K562 treated with DMSO at 1 percent for 48 hours (cell line): Measurements from ENCODE around the gene VSX2. TPM values are rescaled to one million over a fixed set of nuclear protein-coding genes. Genes with fewer than 3 reads are reported as not detected.

Experiments used
- total RNA-seq: library from RNA; unstranded; fragments of 300-600 nt; gene quantifications from 2 replicates; pipeline ENCODE4 v1.2.3, GENCODE V29; 2022; ENCODE audit warnings: low replicate concordance; ENCODE audit errors: extremely low read depth

Gene VSX2
- total RNA-seq = not detected in 2 replicates

GRCh38 chr14:74238974-74239847 lies at the start of gene VSX2:
TSS of gene VSX2 (plus strand) at chr14:74239449. CDS start at chr14:74239562, 113 bp downstream.

DNA sequence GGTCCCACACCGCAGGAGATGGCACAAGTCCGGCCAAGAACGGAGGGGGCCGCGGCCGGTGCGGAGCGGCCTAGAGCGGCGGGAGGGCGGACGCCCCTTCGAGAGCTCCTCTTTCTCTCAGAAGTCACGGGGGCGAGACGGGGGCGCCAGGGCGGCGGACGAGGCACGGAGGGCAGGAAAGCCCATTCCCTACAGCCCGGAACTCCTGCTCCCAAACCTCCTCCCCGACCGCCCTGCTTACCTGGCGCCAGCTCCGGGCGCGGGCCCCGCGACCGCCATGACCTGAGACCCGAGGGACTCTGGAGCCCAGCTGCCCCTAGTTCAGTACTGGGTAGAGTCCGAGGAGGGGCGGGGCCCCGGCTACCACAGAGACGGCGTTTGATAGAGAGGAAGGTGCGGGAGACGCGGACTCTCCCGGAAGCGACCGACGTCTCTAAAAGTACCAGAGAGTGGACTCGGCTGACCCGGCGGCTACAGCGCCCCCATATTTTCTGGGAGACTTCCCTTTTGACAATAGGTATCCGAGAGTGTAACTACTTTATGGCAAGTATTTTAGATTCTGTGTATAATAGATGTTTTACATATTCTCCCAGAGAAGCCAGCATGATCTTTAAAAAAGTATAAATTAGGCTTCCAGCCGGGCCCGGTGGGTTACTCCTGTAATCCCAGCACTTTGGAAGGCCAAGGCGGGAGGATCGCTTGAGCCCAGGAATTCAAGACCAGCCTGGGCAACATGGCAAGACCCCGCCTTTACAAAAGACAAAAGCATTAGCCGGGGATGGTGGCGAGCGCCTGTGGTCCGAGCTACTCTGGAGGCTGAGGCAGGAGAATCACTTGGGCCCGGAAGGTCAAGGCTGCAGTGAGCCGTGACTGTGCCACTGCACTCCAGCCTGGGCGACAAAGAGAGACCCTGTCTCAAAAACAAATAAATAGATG lies 63.7 kb downstream of the VSX2 start, which contains the start of gene ABCD4:
Gene ABCD4 (minus strand): TSS at position 301 of the 936 bp plus-strand sequence. CDS start 22 bp downstream, at position 279.

Other genes starting within 250 kb of the VSX2 start
- not detected in 2 replicates for gene ENTPD5, start 220.2 kb upstream of the VSX2 start, total RNA-seq
- not detected in 2 replicates for gene BBOF1, start 220.1 kb upstream of the VSX2 start, total RNA-seq
- gene ALDH6A1, start 155.0 kb upstream of the VSX2 start, total RNA-seq = not detected in 2 replicates
- gene LIN52, start 154.5 kb upstream of the VSX2 start, total RNA-seq = not detected in 2 replicates
- not detected in 2 replicates for gene ABCD4, start 63.5 kb downstream of the VSX2 start, total RNA-seq
- not detected in 2 replicates for gene VRTN, start 109.0 kb downstream of the VSX2 start, total RNA-seq
- gene SYNDIG1L, start 186.8 kb downstream of the VSX2 start, total RNA-seq = not detected in 2 replicates